HG02571 (cell line): ENCODE data around the gene CLTRN.

Experiments
- ATAC-seq: cut with Tn5 transposase; IDR thresholded peaks from one replicate; pipeline ENCODE4 v1.9.1; 2021; ENCODE audit warnings: mild to moderate bottlenecking, moderate library complexity; ENCODE audit not compliant: unreplicated experiment

The CLTRN gene

DNA sequence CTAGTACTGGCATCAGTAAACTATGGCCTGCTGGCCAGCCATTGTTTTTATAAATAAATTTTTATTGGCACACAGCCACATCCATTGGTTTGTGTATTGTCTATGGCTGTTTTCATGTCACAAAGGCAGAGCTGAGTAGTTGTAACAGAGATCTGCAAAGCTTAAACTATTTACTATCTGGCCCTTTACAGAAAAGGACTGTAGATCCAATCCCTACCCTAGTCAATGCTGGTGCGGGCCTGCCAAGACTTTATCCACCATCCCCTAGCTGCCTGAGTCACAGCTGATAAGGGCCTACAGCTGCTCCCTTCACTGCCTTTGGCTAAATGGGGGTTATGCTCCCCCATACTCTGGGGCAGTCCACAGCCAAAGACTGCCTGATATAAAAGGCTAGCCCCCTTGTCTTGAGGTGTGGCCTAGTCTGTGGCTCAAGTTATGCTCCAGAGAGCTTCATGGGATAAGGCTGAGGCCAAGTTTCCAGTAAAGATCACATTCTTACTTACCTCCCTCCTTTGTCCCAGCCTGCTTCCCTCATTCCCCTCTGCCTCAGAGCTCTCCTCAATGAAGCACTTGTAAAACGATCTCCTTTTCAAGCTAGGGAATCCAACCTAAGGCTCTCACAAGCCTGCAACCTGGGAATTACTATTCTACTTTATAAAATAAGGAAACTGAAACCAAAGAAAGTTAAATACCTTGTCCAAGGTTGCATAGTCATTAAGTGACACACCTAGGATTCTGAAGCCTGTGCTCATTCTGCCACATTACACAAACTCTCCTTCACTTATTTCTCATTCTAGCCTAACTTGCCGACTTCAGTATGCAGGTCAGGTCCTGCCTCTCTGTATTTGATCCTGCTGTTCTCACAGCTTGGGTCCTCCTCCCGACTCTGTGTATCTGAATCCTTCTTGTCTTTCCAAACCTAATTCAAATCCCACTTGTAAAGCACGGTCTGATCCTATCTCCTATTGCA, 84.5 kb downstream of the CLTRN start:
- no peak for ATAC-seq
